ENCODE data around the gene CDK5.

- no peak for TF ChIP-seq POLR2A (IDR thresholded peaks at IDR 0.05)
- no peak for TF ChIP-seq EP300 (IDR thresholded peaks at IDR 0.05)
- TF ChIP-seq CTCF (IDR thresholded peaks at IDR 0.05), result no peak
Observed at GRCh38 chr7:151061213-151062110, 3.8 kb upstream of the CDK5 start.

All from upper lobe of left lung (tissue), 4 donors.